AG04450 (cell line): ENCODE data around the gene EVC2. TPM values are rescaled to one million over a fixed set of nuclear protein-coding genes. Genes with fewer than 3 reads are reported as not detected.

Experiments used
- CTCF ChIA-PET: fragments of 300-600, 350-600 bp; formaldehyde crosslinking; extraction: SDS; loops from one replicate; lab custom pipeline; 2022; ENCODE audit warnings: antibody characterized with exemption, inconsistent platforms; lab: Charles Lee
- POLR2A ChIA-PET: fragments of 350-600 bp; formaldehyde crosslinking; extraction: SDS; loops from one replicate; lab custom pipeline; 2021; ENCODE audit warnings: antibody characterized with exemption, inconsistent platforms; lab: Yijun Ruan, JAX
- DNase-seq: peaks from one replicate; pipeline ENCODE4 v3.0.0-alpha.2; 2011; ENCODE audit warnings: low read depth, low spot score
- H3K27ac ChIP-seq: one replicate; pipeline ENCODE4 v1.5.1; 2012; ENCODE audit warnings: low read depth, low read length, control low read depth
- H3K27me3 ChIP-seq: one replicate; pipeline ENCODE4 v1.6.0; 2012; ENCODE audit warnings: low read length; ENCODE audit not compliant: control insufficient read depth, insufficient read depth
- H3K4me3 ChIP-seq: 2 replicates; pipeline ENCODE4 v1.5.1; 2011; ENCODE audit warnings: mild to moderate bottlenecking, low read depth, low read length, control low read depth
- H3K9me3 ChIP-seq: 2 replicates; pipeline ENCODE4 v1.5.1; 2012; ENCODE audit warnings: low read length; ENCODE audit not compliant: control insufficient read depth, insufficient read depth
- polyA plus RNA-seq: library from polyadenylated mRNA; depleted of rRNA; stranded (reverse); fragments of >200 nt; gene quantifications from 2 replicates; pipeline ENCODE4 v1.2.3, GENCODE V29; 2011
- TF ChIP-seq, protein P1 (sequence below): IDR thresholded peaks from 2 replicates; pipeline ENCODE4 v1.5.1; 2011; ENCODE audit warnings: low read depth, low read length, control low read depth, inconsistent platforms

EVC2 gene
- polyA plus RNA-seq, 1 experiment: 2.1 TPM

DNA sequence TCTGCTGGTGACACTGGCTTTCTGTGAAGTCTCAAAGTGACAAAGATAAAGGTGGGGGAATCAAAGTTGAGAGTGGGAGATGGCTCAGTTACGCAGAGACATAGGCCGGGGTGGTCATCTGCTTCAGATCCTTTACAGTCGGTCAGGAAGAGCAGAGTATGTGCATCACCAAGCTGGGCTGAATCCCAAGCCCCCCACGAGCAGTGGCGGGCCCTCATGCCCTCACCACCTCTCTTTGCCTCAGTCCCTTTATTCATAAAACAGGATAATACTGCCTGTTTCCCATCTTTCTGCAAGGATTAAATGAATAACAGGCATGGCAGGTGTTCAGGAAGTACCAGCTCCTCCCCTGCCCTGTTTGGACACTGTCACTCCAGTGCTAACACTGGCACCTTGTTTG is 135.6 kb downstream of the EVC2 start:
- TF ChIP-seq, protein P1, sequence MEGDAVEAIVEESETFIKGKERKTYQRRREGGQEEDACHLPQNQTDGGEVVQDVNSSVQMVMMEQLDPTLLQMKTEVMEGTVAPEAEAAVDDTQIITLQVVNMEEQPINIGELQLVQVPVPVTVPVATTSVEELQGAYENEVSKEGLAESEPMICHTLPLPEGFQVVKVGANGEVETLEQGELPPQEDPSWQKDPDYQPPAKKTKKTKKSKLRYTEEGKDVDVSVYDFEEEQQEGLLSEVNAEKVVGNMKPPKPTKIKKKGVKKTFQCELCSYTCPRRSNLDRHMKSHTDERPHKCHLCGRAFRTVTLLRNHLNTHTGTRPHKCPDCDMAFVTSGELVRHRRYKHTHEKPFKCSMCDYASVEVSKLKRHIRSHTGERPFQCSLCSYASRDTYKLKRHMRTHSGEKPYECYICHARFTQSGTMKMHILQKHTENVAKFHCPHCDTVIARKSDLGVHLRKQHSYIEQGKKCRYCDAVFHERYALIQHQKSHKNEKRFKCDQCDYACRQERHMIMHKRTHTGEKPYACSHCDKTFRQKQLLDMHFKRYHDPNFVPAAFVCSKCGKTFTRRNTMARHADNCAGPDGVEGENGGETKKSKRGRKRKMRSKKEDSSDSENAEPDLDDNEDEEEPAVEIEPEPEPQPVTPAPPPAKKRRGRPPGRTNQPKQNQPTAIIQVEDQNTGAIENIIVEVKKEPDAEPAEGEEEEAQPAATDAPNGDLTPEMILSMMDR: no peak
- Histone ChIP-seq H3K27me3 (no peaks in the 10 kb centered on the region), H3K9me3 (no peaks in the 10 kb centered on the region), H3K27ac (no peak overlapping the region), H3K4me3 (no peak overlapping the region)
- POLR2A ChIA-PET: no interaction called here
- no peak for DNase-seq
- CTCF ChIA-PET: no interaction called here

DNA sequence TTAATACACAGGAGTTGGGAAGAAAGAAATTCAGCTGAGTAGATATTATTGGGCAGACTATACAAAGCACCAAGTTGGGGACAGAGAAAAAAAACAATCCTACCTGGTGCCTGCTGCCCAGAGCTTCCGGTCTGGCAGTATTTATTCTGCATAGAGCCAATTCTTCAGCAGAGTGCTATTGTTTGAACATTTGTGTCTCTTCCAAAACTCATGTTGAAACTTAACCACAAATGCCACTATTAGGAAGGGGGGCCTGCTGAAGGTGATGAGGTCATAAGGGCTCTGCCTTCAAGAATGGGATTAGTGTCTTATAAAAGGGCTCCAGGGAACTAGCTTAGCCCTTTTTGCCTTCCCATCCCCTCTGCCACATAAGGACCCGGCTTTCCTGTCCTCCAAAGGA is 136.2 kb downstream of the EVC2 start:
- TF ChIP-seq, protein P1: no peak
- no peak overlapping the region for H3K4me3 ChIP-seq
- CTCF ChIA-PET: no interaction called here
- POLR2A ChIA-PET: no interaction called here
- no peak overlapping the region for H3K27ac ChIP-seq
- H3K9me3 ChIP-seq: no peaks in the 10 kb centered on the region
- DNase-seq: no peak
- H3K27me3 ChIP-seq: no peaks in the 10 kb centered on the region

DNA sequence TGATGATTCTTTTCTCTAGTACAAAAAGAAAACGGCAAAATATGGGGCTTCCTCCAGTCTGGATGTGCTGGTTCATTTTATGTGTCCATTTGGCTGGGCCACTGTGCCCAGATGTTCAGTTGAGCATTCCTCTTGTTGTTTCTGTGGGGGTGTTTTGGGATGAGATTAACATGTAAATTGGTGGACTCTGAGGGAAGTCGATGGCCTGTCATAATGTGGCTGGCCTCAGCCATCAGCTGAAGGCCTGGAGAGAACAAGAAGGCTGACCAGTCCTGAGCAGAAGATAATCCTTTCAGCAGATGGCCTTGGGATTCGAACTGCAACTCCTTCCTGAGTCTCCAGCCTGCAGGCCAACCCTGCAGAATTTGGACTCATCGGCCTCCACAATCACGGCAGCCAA is 136.7 kb downstream of the EVC2 start:
- Histone ChIP-seq H3K9me3 (no peaks in the 10 kb centered on the region), H3K27me3 (no peaks in the 10 kb centered on the region), H3K4me3 (no peak overlapping the region), H3K27ac (no peak overlapping the region)
- TF ChIP-seq, protein P1: no peak
- ChIA-PET POLR2A (no interaction called here), CTCF (no interaction called here)
- DNase-seq: no peak

DNA sequence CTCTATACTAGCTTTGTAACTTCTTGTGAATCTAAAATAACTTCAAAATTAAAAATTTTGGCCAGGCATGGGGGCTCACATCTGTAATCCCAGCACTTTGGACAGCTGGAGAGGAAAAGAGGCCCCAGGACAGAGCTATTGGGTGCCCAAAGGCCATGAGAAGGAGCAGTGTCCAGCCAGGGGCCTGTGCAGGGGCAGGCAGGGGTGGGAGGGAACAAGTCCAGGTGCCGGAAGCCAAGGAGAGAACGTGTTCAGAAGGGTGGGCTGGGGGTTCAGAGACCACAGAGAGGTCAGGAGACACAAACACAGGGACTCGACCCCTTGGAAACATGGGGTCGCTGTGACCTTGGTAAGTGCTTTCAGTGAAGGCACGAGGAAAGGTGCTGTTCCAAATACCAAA is 138.9 kb downstream of the EVC2 start:
- H3K4me3 ChIP-seq: no peak overlapping the region
- H3K9me3 ChIP-seq: no peaks in the 10 kb centered on the region
- H3K27me3 ChIP-seq: no peaks in the 10 kb centered on the region
- DNase-seq: no peak
- H3K27ac ChIP-seq: no peak overlapping the region
- ChIA-PET CTCF (no interaction called here), POLR2A (no interaction called here)
- TF ChIP-seq, protein P1: no peak

DNA sequence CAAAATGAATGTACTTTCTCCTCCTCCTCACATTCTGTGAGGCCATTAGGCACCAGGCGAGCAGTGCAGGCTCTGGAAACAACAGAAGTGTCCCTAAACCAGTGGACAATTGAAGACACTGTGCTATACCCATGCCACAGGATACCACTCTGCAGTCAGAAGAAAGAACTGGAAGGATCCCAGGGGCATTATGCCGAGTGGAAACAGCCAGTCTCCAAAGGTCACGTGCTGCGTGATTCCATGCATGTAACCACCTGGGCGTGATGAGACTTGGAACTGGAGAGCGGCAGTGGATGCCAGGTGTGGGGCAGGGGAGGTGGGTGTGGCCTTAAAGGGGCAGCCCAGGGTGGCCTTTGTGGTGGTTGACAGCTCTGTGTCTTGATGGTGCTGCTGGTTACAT is 139.4 kb downstream of the EVC2 start:
- no peaks in the 10 kb centered on the region for H3K27me3 ChIP-seq
- ChIA-PET CTCF (no interaction called here), POLR2A (no interaction called here)
- no peaks in the 10 kb centered on the region for H3K9me3 ChIP-seq
- TF ChIP-seq, protein P1: no peak
- H3K4me3 ChIP-seq: no peak overlapping the region
- H3K27ac ChIP-seq: no peak overlapping the region
- DNase-seq: no peak
